Left lung (tissue), 10 donors: ENCODE results near the gene MMD. TPM values are rescaled to one million over a fixed set of nuclear protein-coding genes. Genes with fewer than 3 reads are reported as not detected.
A peak's percentile ranks its signal among the peaks of the same experiment; 100 is the strongest.
"Not testable (repeated sequence)": the region's sequence is repeated elsewhere in the genome, so short reads cannot be mapped to it uniquely, and the experiment has no call there.

ENCODE experiments used
- ATAC-seq: fragments of 200-7000 bp; cut with Tn5 transposase; one replicate; pipeline ENCODE4 v1.9.1; 2020; ENCODE audit warnings: moderate library complexity
- DNase-seq, 4 donors: peaks; one replicate each; pipeline ENCODE4 v3.0.0-alpha.2; 2013 to 2020
- H3K27ac ChIP-seq, 2 donors: fragments of 200-600 bp; sonication (generic) in 1 of 2; one replicate each; pipeline versions ENCODE4 v1.5.0 to v1.8.0; 2020 to 2021
- H3K27me3 ChIP-seq, 2 donors: fragments of 200-600 bp; sonication (generic) in 1 of 2; one replicate each; pipeline versions ENCODE4 v1.5.0 to v1.8.0; 2020 to 2021
- H3K36me3 ChIP-seq, 2 donors: fragments of 200-600 bp; sonication (generic) in 1 of 2; one replicate each; pipeline versions ENCODE4 v1.5.0 to v1.8.0; 2020 to 2021
- H3K4me1 ChIP-seq, 2 donors: fragments of 200-600 bp; one replicate each; pipeline ENCODE4 v1.8.0; 2021
- H3K4me3 ChIP-seq, 2 donors: fragments of 200-600 bp; sonication (generic) in 1 of 2; one replicate each; pipeline versions ENCODE4 v1.5.0 to v1.8.0; 2020 to 2021; ENCODE audit warnings: mild to moderate bottlenecking in 1 of 2
- H3K9me3 ChIP-seq, 2 donors: fragments of 200-600 bp; sonication (generic) in 1 of 2; one replicate each; pipeline versions ENCODE4 v1.5.0 to v1.8.0; 2020 to 2021
- CTCF ChIP-seq, 2 donors: fragments of 200-600 bp; sonication (generic) in 1 of 2; IDR thresholded peaks; one replicate each; pipeline versions ENCODE4 v1.5.0 to v1.8.0; 2021; ENCODE audit warnings: antibody characterized with exemption in 2 of 2
- intact Hi-C, 2 donors: fragments of 100-400 bp; cut with DNase I; formaldehyde crosslinking; loops; one replicate each; pipeline versions ENCODE4 v1.11.2 to v1.14.2; 2022
- polyA plus RNA-seq, 6 donors: library from polyadenylated mRNA; unstranded; fragments of 120-200 nt; gene quantifications; one replicate each; pipeline ENCODE4 v1.2.1, GENCODE V29; 2013; ENCODE audit not compliant: insufficient read length in 6 of 6
- total RNA-seq, 2 donors: library from RNA; stranded (reverse); fragmentation: NEBNext Ultra II Directional; extraction: Animal tissue kit (Norgen Biotek cat#: 25700); gene quantifications; one replicate each; pipeline ENCODE4 v1.2.1, GENCODE V29; 2021
- donor health status: DM: no; HTN: yes; CAD: no.
- donor health status: DM: no; HTN: no; CAD: no.

MMD gene
- total and polyA plus RNA-seq, 8 donors = 19.0 to 29.7 (median 25.1) TPM

GRCh38 chr17:55391244-55391757 lies 30.3 kb downstream of the MMD start:
- H3K27ac ChIP-seq = no peak overlapping the region
- no peaks in the 10 kb centered on the region for H3K36me3 ChIP-seq
- H3K4me1 ChIP-seq = peaks cover 0 to 7% of the 10 kb centered on the region in 2 donors
- ATAC-seq (no peak), DNase-seq (no peak)
- no peaks in the 10 kb centered on the region for H3K27me3 ChIP-seq
- intact Hi-C loops = no loop called here
- TF ChIP-seq CTCF (IDR thresholded peaks at IDR 0.05) = no peak
- no peak overlapping the region for H3K4me3 ChIP-seq
- H3K9me3 ChIP-seq = no peaks in the 10 kb centered on the region

- intact Hi-C loops = no loop called here
- no peaks in the 10 kb centered on the region for H3K27me3 ChIP-seq
- ATAC-seq = no peak
Measured at GRCh38 chr17:55390364-55390977, 31.2 kb downstream of the MMD start.

GRCh38 chr17:55389715-55390114 lies 31.9 kb downstream of the MMD start:
- H3K9me3 ChIP-seq, H3K36me3 ChIP-seq, ATAC-seq, DNase-seq, intact Hi-C loops, H3K27me3 ChIP-seq, H3K4me1 ChIP-seq, H3K4me3 ChIP-seq, H3K27ac ChIP-seq: not testable (repeated sequence)

More at GRCh38 chr17:55390364-55390977, 31.2 kb downstream of the MMD start:
- no peak overlapping the region for H3K4me3 ChIP-seq
- DNase-seq = no peak
- no peak for TF ChIP-seq CTCF (IDR thresholded peaks at IDR 0.05)
- H3K4me1 ChIP-seq = peaks cover 0 to 6% of the 10 kb centered on the region in 2 donors
- no peaks in the 10 kb centered on the region for H3K9me3 ChIP-seq
- no peak overlapping the region for H3K27ac ChIP-seq
- no peaks in the 10 kb centered on the region for H3K36me3 ChIP-seq

- Histone ChIP-seq H3K36me3 (no peaks in the 10 kb centered on the region), H3K9me3 (no peaks in the 10 kb centered on the region), H3K27me3 (no peaks in the 10 kb centered on the region), H3K27ac (no peak overlapping the region), H3K4me3 (no peak overlapping the region), H3K4me1 (no peaks in the 10 kb centered on the region)
- intact Hi-C loops = no loop called here
- TF ChIP-seq CTCF (IDR thresholded peaks at IDR 0.05) = no peak
- no peak for ATAC-seq
- peak in 2 of 4 donors; percentile 7 to 10 for DNase-seq
Measured at GRCh38 chr17:55388842-55389241, 32.8 kb downstream of the MMD start.

GRCh38 chr17:55386796-55387332 lies 34.8 kb downstream of the MMD start:
- intact Hi-C loops = no loop called here
- no peaks in the 10 kb centered on the region for H3K36me3 ChIP-seq
- TF ChIP-seq CTCF (IDR thresholded peaks at IDR 0.05) = no peak
- ATAC-seq (no peak), DNase-seq (no peak)
- no peak overlapping the region for H3K27ac ChIP-seq
- no peaks in the 10 kb centered on the region for H3K27me3 ChIP-seq
- H3K9me3 ChIP-seq = no peaks in the 10 kb centered on the region
- no peak overlapping the region for H3K4me3 ChIP-seq
- H3K4me1 ChIP-seq = no peaks in the 10 kb centered on the region
